Measurements from ENCODE around the gene DGLUCY.
"Not testable (repeated sequence)": the region's sequence is repeated elsewhere in the genome, so short reads cannot be mapped to it uniquely, and the experiment has no call there.

DGLUCY gene

GRCh38 chr14:91108941-91109611 lies 4.8 kb upstream of the DGLUCY start:
- DNase-seq, result peak in 1 of 2 donors; percentile 43

DNA sequence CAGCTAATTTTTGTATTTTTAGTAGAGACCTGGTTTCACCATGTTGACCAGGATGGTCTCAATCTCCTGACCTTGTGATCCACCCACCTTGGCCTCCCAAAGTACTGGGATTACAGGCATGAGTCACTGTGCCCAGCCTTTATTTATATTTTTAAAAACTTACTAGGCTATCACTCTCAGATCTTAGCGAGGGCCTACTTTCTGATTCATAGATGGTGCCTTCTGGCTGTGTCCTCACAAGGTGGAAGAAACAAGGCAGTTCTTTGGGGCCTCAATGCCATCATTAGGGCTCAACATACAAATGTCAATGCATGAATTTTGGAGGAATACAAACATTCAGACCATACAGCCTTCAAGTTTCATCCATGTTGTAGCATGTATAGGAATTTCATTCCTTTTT lies 2.4 kb upstream of the DGLUCY start:
- DNase-seq, result no peak

DNA sequence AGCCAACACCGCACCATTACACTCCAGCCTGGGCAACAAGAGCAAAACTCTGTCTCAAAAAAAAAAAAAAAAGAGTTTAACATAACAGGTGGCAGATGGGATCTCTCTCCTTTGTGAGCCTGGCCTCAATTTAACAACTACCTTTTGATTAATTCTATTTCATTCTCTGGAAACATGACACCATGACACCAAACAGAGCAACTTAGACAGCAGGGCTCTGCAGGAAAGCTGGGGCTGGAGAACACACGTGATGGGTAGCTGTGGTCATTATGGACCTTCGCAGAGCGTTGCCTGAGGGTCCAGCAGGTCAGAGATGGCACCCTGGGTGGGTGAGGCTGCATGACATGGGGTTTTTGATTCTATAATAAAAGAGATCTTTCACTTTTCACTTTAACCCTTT lies 1.7 kb upstream of the DGLUCY start:
- no peak for DNase-seq

GRCh38 chr14:91114079-91115065 lies 499 bp downstream of the DGLUCY start:
- peak; percentile 64 to 79 for DNase-seq

- DNase-seq, result peak in 1 of 2 donors; percentile 26
Observed at GRCh38 chr14:91115986-91116770, 2.3 kb downstream of the DGLUCY start.

DNA sequence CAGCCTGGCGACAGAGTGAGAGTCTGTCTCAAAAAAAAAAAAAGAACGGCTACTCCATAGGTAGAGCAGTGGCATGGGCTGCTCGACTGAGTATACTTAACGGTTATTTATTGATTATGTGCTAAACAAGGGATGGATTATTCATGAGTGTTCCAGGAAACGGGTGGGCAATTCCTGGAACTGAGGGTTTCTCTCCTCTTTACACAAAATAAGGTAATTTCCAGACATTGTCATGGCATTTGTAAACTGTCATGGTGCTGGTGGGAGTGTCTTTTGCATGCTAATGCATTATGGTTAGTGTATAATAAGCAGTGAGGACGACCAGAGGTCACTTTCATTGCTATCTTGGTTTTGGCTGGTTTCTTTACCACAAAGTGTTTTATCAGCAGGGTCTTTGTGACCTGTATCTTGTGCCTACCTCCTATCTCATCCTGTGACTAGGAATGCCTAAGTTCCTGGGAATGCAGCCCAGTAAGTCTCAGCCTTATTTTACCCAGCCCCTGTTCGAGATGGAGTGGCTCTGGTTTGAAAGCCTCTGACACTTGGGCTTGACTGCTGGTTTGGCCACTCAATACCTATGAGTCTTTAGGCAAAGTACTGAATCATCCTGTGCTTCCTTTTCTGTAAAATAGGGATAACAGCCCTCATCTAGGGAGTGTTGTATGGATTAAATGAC lies 3.2 kb downstream of the DGLUCY start:
- peak in 1 of 2 donors; percentile 60 for DNase-seq

DNA sequence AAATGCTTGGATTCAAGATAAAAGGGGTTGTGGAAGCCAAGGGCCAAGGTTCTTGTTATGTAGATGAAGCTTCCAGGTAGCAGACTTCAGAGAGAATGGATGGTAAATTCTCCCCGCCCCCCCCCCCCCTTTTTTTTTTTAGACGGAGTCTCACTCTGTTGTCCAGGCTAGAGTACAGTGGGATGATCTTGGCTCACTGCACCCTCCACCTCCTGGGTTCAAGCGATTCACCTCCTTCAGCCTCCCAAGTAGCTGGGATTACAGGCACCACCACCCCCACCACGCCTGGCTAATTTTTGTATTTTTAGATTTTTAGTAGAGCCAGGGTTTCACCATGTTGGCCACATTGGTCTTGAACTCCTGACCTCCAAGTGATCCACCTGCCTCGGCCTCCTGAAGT lies 4.1 kb downstream of the DGLUCY start:
- DNase-seq, result no peak

DNA sequence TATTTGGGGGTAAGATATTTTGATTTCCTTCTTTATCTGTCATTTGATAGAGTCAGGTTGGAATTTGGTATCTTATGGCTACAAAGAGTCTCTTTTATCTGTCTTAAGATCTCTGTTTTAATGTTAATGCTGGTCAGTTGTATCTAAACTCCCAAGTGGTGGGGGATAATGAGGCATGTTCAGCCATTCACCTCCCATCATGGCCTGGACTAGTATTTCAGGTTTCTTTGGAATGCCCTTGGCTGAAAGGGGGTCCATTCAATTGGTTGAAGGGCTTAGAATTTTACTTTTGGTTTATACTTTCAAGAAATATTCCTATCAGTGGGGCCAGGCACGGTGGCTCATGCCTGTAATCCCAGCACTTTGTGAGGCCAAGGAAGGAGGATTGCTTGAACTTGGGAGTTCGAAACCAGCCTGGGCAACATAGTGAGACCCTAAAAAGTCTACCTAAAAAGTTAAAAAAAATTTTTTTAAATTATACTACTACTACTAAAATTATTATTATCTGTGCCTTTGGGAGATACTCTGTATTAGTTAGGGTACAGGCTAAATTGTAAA lies 4.7 kb downstream of the DGLUCY start:
- DNase-seq, result no peak

GRCh38 chr14:91119556-91120311 lies 5.9 kb downstream of the DGLUCY start:
- no peak for DNase-seq

DNA sequence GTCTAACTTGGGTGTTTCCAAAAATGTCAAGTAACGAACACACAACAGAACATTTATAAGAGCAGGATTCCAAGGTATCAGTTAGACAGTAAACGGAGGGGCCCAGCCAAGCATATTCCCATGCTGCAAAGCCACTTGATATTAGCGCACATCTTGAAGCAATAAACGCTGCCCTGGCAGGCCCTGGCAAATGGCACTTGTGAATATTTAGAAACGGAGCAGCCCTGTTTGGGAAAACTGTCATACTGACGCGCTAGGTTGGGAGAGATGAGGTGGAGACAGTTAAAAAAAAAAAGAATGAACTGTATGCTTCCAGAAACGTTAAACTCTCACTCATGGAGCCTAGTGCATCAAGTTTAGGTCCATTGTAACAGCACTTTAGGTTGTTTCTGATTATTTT lies 9.3 kb downstream of the DGLUCY start:
- no peak for DNase-seq

DNA sequence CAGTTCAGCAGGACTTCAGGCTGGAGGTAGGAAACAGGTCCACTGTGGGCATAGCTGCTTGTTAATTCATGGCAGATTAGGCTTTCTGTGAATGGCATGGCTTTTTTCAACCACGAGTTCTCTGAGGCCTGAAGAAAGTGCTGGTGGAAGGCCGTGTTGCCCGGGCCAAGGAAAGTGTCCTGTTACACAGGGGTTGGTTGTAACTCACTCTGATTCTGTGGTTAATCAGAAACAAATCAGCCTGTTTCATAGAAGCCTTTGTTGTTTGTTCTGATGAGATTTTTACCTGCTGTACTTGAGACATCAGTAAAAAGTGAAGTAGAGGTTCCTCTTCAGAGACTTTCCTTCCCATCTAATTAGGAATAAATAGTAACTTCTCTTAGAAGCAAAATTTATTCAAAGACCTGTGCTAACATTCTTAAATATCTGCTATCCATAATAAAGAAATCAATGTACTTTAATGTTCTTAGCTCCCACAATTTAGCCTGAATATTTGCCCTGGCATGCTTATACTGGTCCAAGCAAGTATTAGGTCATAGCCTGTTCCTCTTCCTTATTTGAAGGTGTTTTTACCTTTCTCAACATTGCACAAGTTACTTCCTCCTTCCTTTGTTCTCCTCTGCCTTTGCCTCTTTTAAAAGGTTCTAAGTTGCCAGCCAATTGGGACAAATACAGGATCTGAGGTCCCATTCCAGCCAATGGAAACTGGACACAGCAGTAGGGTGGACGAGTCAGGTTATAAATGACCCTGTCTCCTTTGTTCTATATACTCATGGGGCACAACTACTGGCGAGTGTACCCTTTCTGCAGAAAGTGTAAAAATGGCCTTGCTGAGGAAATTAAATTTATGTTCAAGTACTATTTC lies 10.8 kb downstream of the DGLUCY start:
- not testable (repeated sequence) for DNase-seq

DNA sequence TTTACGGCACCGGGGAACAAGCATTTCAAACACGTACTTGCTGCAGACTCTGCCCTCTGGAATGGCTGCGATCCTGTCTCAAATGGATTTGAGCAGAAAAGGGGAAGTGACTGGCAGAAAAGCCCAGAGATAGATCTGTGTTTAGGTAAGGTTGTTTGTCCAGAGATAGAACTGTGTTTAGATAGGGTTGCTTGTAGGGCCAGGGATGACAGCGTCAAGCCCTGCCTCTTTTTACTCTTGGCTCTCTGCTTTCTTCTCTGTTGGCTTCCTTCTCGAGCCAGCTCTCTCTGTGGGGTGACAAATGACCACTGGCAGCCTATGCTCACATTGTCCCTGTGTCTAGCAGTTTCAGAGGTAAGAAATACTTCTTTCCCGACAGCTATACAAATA lies 11.4 kb downstream of the DGLUCY start:
- no peak for DNase-seq

GRCh38 chr14:91125801-91126200 lies 11.9 kb downstream of the DGLUCY start:
- no peak for DNase-seq

DNA sequence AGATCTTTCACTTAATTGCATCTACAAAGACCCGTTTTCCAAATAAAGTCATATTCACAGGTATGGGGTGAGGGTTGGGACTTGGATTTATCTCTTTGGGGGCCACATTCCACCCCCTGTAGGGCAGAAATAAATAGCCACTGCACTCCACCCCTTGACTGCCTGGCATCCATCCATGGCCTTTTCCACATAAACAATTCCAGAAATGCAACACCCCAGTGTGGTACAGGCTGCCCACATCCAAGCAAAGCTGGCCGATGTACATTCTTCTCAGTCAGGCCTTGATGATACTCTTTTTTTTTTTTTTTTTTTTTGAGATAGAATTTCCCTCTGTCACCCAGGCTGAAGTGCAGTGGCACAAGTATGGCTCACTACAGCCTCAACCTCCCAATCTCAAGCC lies 12.9 kb downstream of the DGLUCY start:
- no peak for DNase-seq

DNA sequence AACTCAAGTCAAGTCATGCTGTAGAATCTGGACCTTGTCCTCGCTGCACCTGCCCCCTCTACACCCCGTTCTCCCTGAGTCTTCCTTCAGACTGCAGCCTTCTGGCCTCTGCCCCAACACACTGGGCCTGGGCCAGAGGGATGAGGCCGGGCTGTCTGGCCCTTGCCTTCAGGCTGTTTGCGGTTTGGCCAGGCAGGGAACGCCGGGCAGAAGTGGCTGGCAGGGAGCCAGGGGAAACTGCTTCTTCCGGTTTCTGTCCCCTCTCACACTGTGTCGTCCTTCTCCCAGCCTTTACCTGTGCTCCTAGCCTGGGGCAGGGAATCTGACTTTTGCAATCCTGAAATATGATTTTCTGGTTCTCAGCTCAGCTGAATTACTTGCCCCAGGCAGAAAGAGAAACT lies 13.5 kb downstream of the DGLUCY start:
- DNase-seq, result no peak

- DNase-seq, result no peak
Observed at GRCh38 chr14:91127924-91128323, 14.1 kb downstream of the DGLUCY start.

DNA sequence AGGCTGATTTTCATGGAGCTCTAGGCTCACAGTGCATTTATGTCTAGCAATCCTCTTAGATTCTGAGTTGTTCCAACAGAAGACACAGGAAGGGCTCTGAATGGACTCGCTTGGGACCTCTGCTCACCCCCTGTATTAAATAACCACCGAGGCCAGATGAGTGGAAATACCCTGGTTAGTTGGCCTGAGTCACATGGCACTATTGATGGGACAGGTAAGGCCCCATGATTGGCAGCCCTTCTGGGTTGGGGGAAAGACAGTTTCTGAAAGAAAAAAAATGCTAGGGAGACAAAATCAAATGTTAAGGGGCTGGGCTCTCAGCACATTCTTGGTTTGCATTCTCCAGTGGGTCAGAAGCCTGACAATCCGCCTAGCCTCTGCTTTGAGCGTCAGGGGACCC lies 14.8 kb downstream of the DGLUCY start:
- DNase-seq, result no peak

GRCh38 chr14:91129261-91129660 lies 15.4 kb downstream of the DGLUCY start:
- DNase-seq, result no peak

- DNase-seq, result no peak
Observed at GRCh38 chr14:91135039-91135438, 21.2 kb downstream of the DGLUCY start.

GRCh38 chr14:91138511-91139359 lies 24.9 kb downstream of the DGLUCY start:
- peak; percentile 44 to 62 for DNase-seq

All from CD4-positive, alpha-beta T cell treated with Interleukin-4 for 1 hour (primary cell).